Stimulated activated CD4-positive, alpha-beta T cell treated with anti-CD3 and anti-CD28 coated beads, TNF-alpha, amount 100 ng/mL, for 24 hours (primary cell): ENCODE measurements around the gene MARK2.

ENCODE experiments used
- DNase-seq, 3 experiments: peaks; one replicate each; pipeline ENCODE4 v3.0.0-alpha.2; 2020; ENCODE audit warnings: low read depth in 3 of 3

Gene MARK2

GRCh38 chr11:63908631-63909401, 69.9 kb downstream of the MARK2 start:
- DNase-seq = no peak

- no peak for DNase-seq
These were observed 70.9 kb downstream of the MARK2 start for GRCh38 chr11:63909591-63910506.

- no peak for DNase-seq
These were observed 71.8 kb downstream of the MARK2 start for GRCh38 chr11:63910675-63911074.

GRCh38 chr11:63911440-63911839, 72.5 kb downstream of the MARK2 start:
- DNase-seq = no peak

- no peak for DNase-seq
These were observed 73.0 kb downstream of the MARK2 start for GRCh38 chr11:63911876-63912275.

- DNase-seq = no peak
These were observed 73.8 kb downstream of the MARK2 start for GRCh38 chr11:63912678-63913077.

- no peak for DNase-seq
These were observed 75.2 kb downstream of the MARK2 start for GRCh38 chr11:63913866-63914830.

- DNase-seq = no peak
These were observed 76.2 kb downstream of the MARK2 start for GRCh38 chr11:63914896-63915691.

- DNase-seq = peak in 1 of 3 experiments; percentile 32
These were observed 77.3 kb downstream of the MARK2 start for GRCh38 chr11:63915961-63916836.

GRCh38 chr11:63916837-63917691, 78.2 kb downstream of the MARK2 start, which contains the start of gene RCOR2:
Gene RCOR2 (minus strand): TSS chr11:63917164. CDS start chr11:63916456, 708 bp downstream.
- DNase-seq = peak in 2 of 3 experiments; percentile 30 to 66

- DNase-seq = no peak
These were observed 79.0 kb downstream of the MARK2 start for GRCh38 chr11:63917692-63918506.

GRCh38 chr11:63918507-63919191, 79.7 kb downstream of the MARK2 start:
- no peak for DNase-seq

GRCh38 chr11:63919267-63920125, 80.6 kb downstream of the MARK2 start:
- no peak for DNase-seq

- no peak for DNase-seq
These were observed 81.4 kb downstream of the MARK2 start for GRCh38 chr11:63920126-63920938.

GRCh38 chr11:63920939-63921417, 82.1 kb downstream of the MARK2 start:
- DNase-seq = peak in 1 of 3 experiments; percentile 34
